A549 (cell line): Measurements from ENCODE around the gene SIK3. TPM values are rescaled to one million over a fixed set of nuclear protein-coding genes. Genes with fewer than 3 reads are reported as not detected.

Source experiments
- ATAC-seq, 2 experiments: fragments of 200-7000 bp in 1 of 2; fragments of >200 bp in 1 of 2; cut with Nextera tagmentation in 1 of 2; cut with Tn5 transposase in 1 of 2; 3 replicates each; pipeline versions ENCODE4 v1.8.0 to v1.9.1; 2018 to 2020; ENCODE audit warnings: mild to moderate bottlenecking in 1 of 2, moderate library complexity in 1 of 2
- CTCF ChIA-PET: fragments of 300-600 bp; sonication (Branson Sonifier 250); formaldehyde crosslinking; extraction: SDS; loops from one replicate; lab custom pipeline; 2021; ENCODE audit warnings: antibody characterized with exemption, inconsistent platforms; lab: Yijun Ruan, JAX
- POLR2A ChIA-PET: fragments of 350-600 bp; formaldehyde crosslinking; extraction: SDS; loops from one replicate; lab custom pipeline; 2021; ENCODE audit warnings: antibody characterized with exemption, inconsistent platforms; lab: Yijun Ruan, JAX
- DNase-seq, 2 experiments: peaks; one replicate each; pipeline versions ENCODE4 v3.0.0 to v3.0.0-alpha.2; 2011 to 2016; ENCODE audit warnings: low read depth in 1 of 2, low spot score in 1 of 2
- FAIRE-seq: peaks from 2 replicates; lab custom pipeline; 2011; peaks lifted over from hg19 to GRCh38; lab: Jason Lieb, UNC
- H3K27ac ChIP-seq, 2 experiments: fragments of >200 bp; sonication (Bioruptor Twin); formaldehyde crosslinking; 3 replicates each; pipeline ENCODE4 v1.5.1; 2016 to 2017
- H3K4me1 ChIP-seq: fragments of >200 bp; sonication (Bioruptor Twin); formaldehyde crosslinking; 3 replicates; pipeline ENCODE4 v1.6.1; 2016
- H3K4me2 ChIP-seq: fragments of >200 bp; sonication (Bioruptor Twin); formaldehyde crosslinking; 3 replicates; pipeline ENCODE4 v1.6.1; 2016
- H3K4me3 ChIP-seq: fragments of >200 bp; sonication (Bioruptor Twin); formaldehyde crosslinking; 3 replicates; pipeline ENCODE4 v1.5.1; 2016
- H3K9me3 ChIP-seq: fragments of >200 bp; sonication (Bioruptor Twin); formaldehyde crosslinking; 3 replicates; pipeline ENCODE4 v1.6.1; 2016
- CEBPB ChIP-seq, 2 experiments: fragments of >200 bp in 1 of 2; sonication (Bioruptor Twin) in 1 of 2; formaldehyde crosslinking in 1 of 2; IDR thresholded peaks; 2 replicates each; pipeline ENCODE4 v1.6.1; 2012 to 2016
- CHD2 ChIP-seq: fragments of 150-350 bp; IDR thresholded peaks from 2 replicates; pipeline ENCODE4 v1.6.1; 2014; ENCODE audit warnings: low read length; ENCODE audit not compliant: partially characterized antibody
- CHD4 ChIP-seq: fragments of 200-600 bp; sonication (generic); IDR thresholded peaks from 2 replicates; pipeline ENCODE4 v1.6.1; 2016; ENCODE audit warnings: antibody characterized with exemption, mild to moderate bottlenecking, borderline replicate concordance
- E2F6 ChIP-seq: IDR thresholded peaks from 2 replicates; pipeline ENCODE4 v1.6.1; 2012; ENCODE audit warnings: low read depth, borderline replicate concordance
- ELK1 ChIP-seq: fragments of 150-350 bp; IDR thresholded peaks from 2 replicates; pipeline ENCODE4 v1.6.1; 2014; ENCODE audit warnings: low read depth, mild to moderate bottlenecking, low read length
- EP300 ChIP-seq, 2 experiments: fragments of >200 bp; sonication (Bioruptor Twin); formaldehyde crosslinking; IDR thresholded peaks; 2 replicates in 1 of 2; 3 replicates in 1 of 2; pipeline ENCODE4 v1.6.1; 2016 to 2017
- FOSB ChIP-seq: fragments of 250-450 bp; sonication (Bioruptor Pico); IDR thresholded peaks from 2 replicates; pipeline ENCODE4 v1.5.0; 2020; ENCODE audit warnings: mild to moderate bottlenecking, moderate library complexity
- HDAC2 ChIP-seq: fragments of 200-600 bp; sonication (generic); IDR thresholded peaks from 2 replicates; pipeline ENCODE4 v1.6.1; 2016
- HES2 ChIP-seq: fragments of >200 bp; sonication (Bioruptor Twin); formaldehyde crosslinking; IDR thresholded peaks from 2 replicates; pipeline ENCODE4 v1.6.1; 2016
- HEYL ChIP-seq: fragments of 250-450 bp; sonication (Bioruptor Pico); IDR thresholded peaks from 2 replicates; pipeline ENCODE4 v1.8.0; 2021; ENCODE audit warnings: mild to moderate bottlenecking, moderate library complexity
- HMGXB4 ChIP-seq: fragments of 250-450 bp; sonication (Bioruptor Pico); IDR thresholded peaks from 2 replicates; pipeline ENCODE4 v1.5.0; 2021; ENCODE audit warnings: mild to moderate bottlenecking, moderate library complexity, borderline replicate concordance
- HOXB5 ChIP-seq: fragments of 250-450 bp; sonication (Bioruptor Pico); IDR thresholded peaks from 2 replicates; pipeline ENCODE4 v1.5.0; 2020; ENCODE audit warnings: mild to moderate bottlenecking, moderate library complexity
- JUN ChIP-seq, 2 experiments: fragments of >200 bp; sonication (Bioruptor Twin); formaldehyde crosslinking; IDR thresholded peaks; 2 replicates in 1 of 2; 3 replicates in 1 of 2; pipeline ENCODE4 v1.6.1; 2016 to 2017
- MAZ ChIP-seq: fragments of 150-350 bp; IDR thresholded peaks from 2 replicates; pipeline ENCODE4 v1.6.1; 2014; ENCODE audit warnings: antibody characterized with exemption, low read depth, low read length, borderline replicate concordance
- NR3C1 ChIP-seq: fragments of >200 bp; sonication (Bioruptor Twin); formaldehyde crosslinking; IDR thresholded peaks from 3 replicates; pipeline ENCODE4 v1.6.1; 2017
- PBX3 ChIP-seq: IDR thresholded peaks from 2 replicates; pipeline ENCODE4 v1.6.1; 2012
- PHF8 ChIP-seq: fragments of 200-600 bp; sonication (generic); IDR thresholded peaks from 2 replicates; pipeline ENCODE4 v1.6.1; 2016; ENCODE audit warnings: low read depth, mild to moderate bottlenecking, antibody characterized with exemption, moderate library complexity, borderline replicate concordance
- POLR2A ChIP-seq: IDR thresholded peaks from 2 replicates; pipeline ENCODE4 v1.6.1; 2012; ENCODE audit warnings: mild to moderate bottlenecking, low read length
- POLR2AphosphoS2 ChIP-seq: conservative IDR thresholded peaks from 2 replicates; pipeline ENCODE4 v1.6.1; 2012; ENCODE audit warnings: low read length, improper control_type of control experiment, inconsistent platforms
- RAD21 ChIP-seq, 2 experiments: fragments of >200 bp in 1 of 2; sonication (Bioruptor Twin) in 1 of 2; formaldehyde crosslinking in 1 of 2; IDR thresholded peaks in 1 of 2; conservative IDR thresholded peaks in 1 of 2; 2 replicates in 1 of 2; 3 replicates in 1 of 2; pipeline ENCODE4 v1.6.1; 2012 to 2018; ENCODE audit warnings: inconsistent platforms in 1 of 2
- RARB ChIP-seq: fragments of 250-450 bp; sonication (Bioruptor Pico); IDR thresholded peaks from 2 replicates; pipeline ENCODE4 v1.8.0; 2021; ENCODE audit warnings: mild to moderate bottlenecking, moderate library complexity
- SMC3 ChIP-seq: fragments of >200 bp; sonication (Bioruptor Twin); formaldehyde crosslinking; IDR thresholded peaks from 3 replicates; pipeline ENCODE4 v1.6.1; 2018; ENCODE audit warnings: inconsistent platforms
- TP53 ChIP-seq: fragments of 250-450 bp; sonication (Bioruptor Pico); IDR thresholded peaks from 2 replicates; pipeline ENCODE4 v1.5.0; 2021; ENCODE audit warnings: mild to moderate bottlenecking, moderate library complexity
- ZNF302 ChIP-seq: fragments of 250-450 bp; sonication (Bioruptor Pico); IDR thresholded peaks from 2 replicates; pipeline ENCODE4 v1.9.0; 2021; ENCODE audit warnings: inconsistent platforms, mild to moderate bottlenecking, moderate library complexity
- ZSCAN20 ChIP-seq: fragments of 250-450 bp; sonication (Bioruptor Pico); IDR thresholded peaks from 2 replicates; pipeline ENCODE4 v1.8.0; 2022; ENCODE audit warnings: mild to moderate bottlenecking, moderate library complexity
- WGBS: methylation state at CpG from one replicate; pipeline ENCODE4 v1.1.6; 2017; ENCODE audit errors: missing lambda C conversion rate; 5-methylcytosine and 5-hydroxymethylcytosine counted together
- polyA plus RNA-seq, 4 experiments: library from polyadenylated mRNA; depleted of rRNA in 3 of 4; stranded (reverse); fragments of >200 nt; fragmentation: RNase III in 1 of 4; extraction: RNeasy Plus Mini Kit Qiagen cat#74134 plus additional on column Dnase treatment in 1 of 4; gene quantifications; 2 replicates in 3 of 4; 3 replicates in 1 of 4; pipeline ENCODE4 v1.2.3, GENCODE V29; 2011 to 2017
- TF ChIP-seq, protein P1 (sequence below): fragments of 250-450 bp; sonication (Bioruptor Pico); IDR thresholded peaks from 2 replicates; pipeline ENCODE4 v1.5.0; 2020; ENCODE audit warnings: low read depth, mild to moderate bottlenecking, moderate library complexity

The SIK3 gene
- polyA plus RNA-seq, 2 of the 4 experiments (the other 2 are of a cell fraction) = 8.2 to 9.0 TPM

GRCh38 chr11:116938471-116939070 is 159.7 kb downstream of the SIK3 start:
- ChIA-PET POLR2A (no interaction called here), CTCF (no interaction called here)
- Histone ChIP-seq H3K27ac (no peak overlapping the region), H3K4me3 (no peak overlapping the region), H3K4me2 (no peak overlapping the region), H3K4me1 (no peaks in the 10 kb centered on the region), H3K9me3 (no peaks in the 10 kb centered on the region)
- DNase-seq (no peak), ATAC-seq (no peak), FAIRE-seq (no peak)
- WGBS = no CpG with 5 or more reads among the region's 2 CpGs
- no peak for TF ChIP-seq HDAC2
- no peak for TF ChIP-seq EP300 (IDR thresholded peaks at IDR 0.05)
- TF ChIP-seq ZNF302 (CRISPR knock-in tag) = no peak
- no peak for TF ChIP-seq POLR2A
- no peak for TF ChIP-seq NR3C1
- no peak for TF ChIP-seq E2F6
- TF ChIP-seq MAZ = no peak
- TF ChIP-seq RAD21 (conservative IDR thresholded peaks at IDR 0.05 in 1 of 2, IDR thresholded peaks at IDR 0.05 in 1 of 2) = no peak
- TF ChIP-seq HES2 = no peak
- TF ChIP-seq, protein P1, sequence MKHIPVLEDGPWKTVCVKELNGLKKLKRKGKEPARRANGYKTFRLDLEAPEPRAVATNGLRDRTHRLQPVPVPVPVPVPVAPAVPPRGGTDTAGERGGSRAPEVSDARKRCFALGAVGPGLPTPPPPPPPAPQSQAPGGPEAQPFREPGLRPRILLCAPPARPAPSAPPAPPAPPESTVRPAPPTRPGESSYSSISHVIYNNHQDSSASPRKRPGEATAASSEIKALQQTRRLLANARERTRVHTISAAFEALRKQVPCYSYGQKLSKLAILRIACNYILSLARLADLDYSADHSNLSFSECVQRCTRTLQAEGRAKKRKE (CRISPR knock-in tag) = no peak
- TF ChIP-seq PBX3 = no peak
- TF ChIP-seq JUN (IDR thresholded peaks at IDR 0.05) = no peak
- TF ChIP-seq PHF8 = no peak
- no peak for TF ChIP-seq TP53 (CRISPR knock-in tag)
- no peak for TF ChIP-seq HEYL (CRISPR knock-in tag)
- TF ChIP-seq ZSCAN20 (CRISPR knock-in tag) = no peak

DNA sequence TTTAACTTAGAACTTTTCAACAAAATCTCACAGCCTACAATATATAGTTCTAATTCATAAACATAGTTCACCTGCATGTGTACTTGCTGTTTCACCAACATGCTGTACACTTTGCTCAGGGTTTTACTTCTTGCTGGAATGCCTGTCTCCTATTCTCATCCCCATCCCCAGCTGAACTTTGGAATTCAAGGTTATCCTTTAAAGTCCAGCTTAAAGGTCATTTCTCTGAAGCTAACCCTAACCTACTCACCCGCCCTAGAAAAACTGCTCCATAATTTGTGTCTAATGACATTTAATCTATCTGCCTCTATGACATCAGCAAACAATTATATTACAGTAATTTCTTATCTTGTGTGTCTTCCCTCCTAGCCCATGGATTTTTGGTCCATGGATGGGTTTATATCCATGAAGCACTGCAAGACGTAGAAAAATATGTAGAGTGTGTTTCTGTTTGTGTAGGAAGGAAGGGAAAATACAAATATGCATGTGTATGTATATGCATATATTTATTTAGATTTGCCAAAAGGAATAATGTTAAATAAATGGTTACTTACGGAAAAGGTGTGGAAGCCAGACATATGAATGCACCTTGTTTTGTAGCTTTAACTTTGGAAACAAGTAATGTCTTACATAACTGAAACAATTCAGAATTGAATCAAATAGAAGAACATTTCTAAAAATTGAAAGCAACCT is 161.3 kb downstream of the SIK3 start:
- Histone ChIP-seq H3K4me2 (no peak overlapping the region), H3K9me3 (no peaks in the 10 kb centered on the region), H3K4me1 (no peaks in the 10 kb centered on the region), H3K4me3 (no peak overlapping the region), H3K27ac (no peak overlapping the region)
- FAIRE-seq (no peak), ATAC-seq (no peak), DNase-seq (no peak)
- WGBS = 87% methylated on average over 3 of the region's 3 CpGs
- ChIA-PET POLR2A (no interaction called here), CTCF (no interaction called here)
- TF ChIP-seq ELK1 (no peak), EP300 (IDR thresholded peaks at IDR 0.05) (no peak), CHD4 (no peak), PBX3 (no peak), HMGXB4 (no peak), CEBPB (IDR thresholded peaks at IDR 0.05) (no peak), FOSB (CRISPR knock-in tag) (no peak), PHF8 (no peak), HOXB5 (CRISPR knock-in tag) (no peak), POLR2AphosphoS2 (no peak), SMC3 (no peak), RAD21 (conservative IDR thresholded peaks at IDR 0.05 in 1 of 2, IDR thresholded peaks at IDR 0.05 in 1 of 2) (no peak), CHD2 (no peak), RARB (no peak)
